ENCODE measurements around the gene TMEM19. TPM values are rescaled to one million over a fixed set of nuclear protein-coding genes. Genes with fewer than 3 reads are reported as not detected.

TMEM19 gene
- total RNA-seq, 1 donor from 2014 or later = 34.5 TPM

Other genes starting within 250 kb of the TMEM19 start
- not detected in 2 replicates for gene LGR5, start 246.3 kb upstream of the TMEM19 start, total RNA-seq
- gene ZFC3H1, start 22.2 kb upstream of the TMEM19 start, total RNA-seq = 11.4 and 16.8 TPM in 2 replicates
- 2.1 and 2.7 TPM in 2 replicates for gene THAP2, start 21.8 kb upstream of the TMEM19 start, total RNA-seq
- 6.2 and 8.0 TPM in 2 replicates for gene RAB21, start 68.8 kb downstream of the TMEM19 start, total RNA-seq
- 19.4 and 39.1 TPM in 2 replicates for gene TBC1D15, start 153.7 kb downstream of the TMEM19 start, total RNA-seq

Measured in dermis microvascular lymphatic vessel endothelial cell (primary cell).